Karpas-422 (cell line): Measurements from ENCODE around the gene LYRM1. TPM values are rescaled to one million over a fixed set of nuclear protein-coding genes. Genes with fewer than 3 reads are reported as not detected.
"Not testable (repeated sequence)": the region's sequence is repeated elsewhere in the genome, so short reads cannot be mapped to it uniquely, and the experiment has no call there.

Experiments
- DNase-seq: peaks from one replicate; pipeline ENCODE4 v3.0.0-alpha.2; 2015
- H2AFZ ChIP-seq: fragments of 200-600 bp; sonication (generic); 2 replicates; pipeline ENCODE4 v1.6.1; 2014; ENCODE audit warnings: antibody characterized with exemption, low read length, mixed read lengths
- H3K27ac ChIP-seq: fragments of 200-600 bp; sonication (generic); 2 replicates; pipeline ENCODE4 v1.5.1; 2014; ENCODE audit warnings: mild to moderate bottlenecking, low read length, moderate library complexity
- H3K27me3 ChIP-seq: fragments of 200-600 bp; sonication (generic); 2 replicates; pipeline ENCODE4 v1.6.1; 2014; ENCODE audit warnings: low read length, mixed read lengths
- H3K36me3 ChIP-seq: fragments of 200-600 bp; sonication (generic); 2 replicates; pipeline ENCODE4 v1.6.1; 2014; ENCODE audit warnings: low read length, mixed read lengths; ENCODE audit not compliant: insufficient read depth
- H3K4me1 ChIP-seq: fragments of 200-600 bp; sonication (generic); 2 replicates; pipeline ENCODE4 v1.6.1; 2014; ENCODE audit warnings: mild to moderate bottlenecking, low read length, mixed read lengths
- H3K4me2 ChIP-seq: fragments of 200-600 bp; sonication (generic); 2 replicates; pipeline ENCODE4 v1.6.1; 2014; ENCODE audit warnings: low read length, low read depth, mild to moderate bottlenecking; ENCODE audit not compliant: poor library complexity, severe bottlenecking
- H3K4me3 ChIP-seq: fragments of 200-600 bp; sonication (generic); 2 replicates; pipeline ENCODE4 v1.5.1; 2014; ENCODE audit warnings: mild to moderate bottlenecking, antibody characterized with exemption, low read length, mixed read lengths
- H3K79me2 ChIP-seq: fragments of 200-600 bp; sonication (generic); 2 replicates; pipeline ENCODE4 v1.6.1; 2014; ENCODE audit warnings: mild to moderate bottlenecking, low read length, mixed read lengths
- H3K9ac ChIP-seq: fragments of 200-600 bp; sonication (generic); 2 replicates; pipeline ENCODE4 v1.6.0; 2014; ENCODE audit warnings: low read length
- H3K9me2 ChIP-seq: fragments of 200-600 bp; sonication (generic), shearing (Covaris generic); replicated peaks from 2 replicates; pipeline ENCODE4 v1.6.0; 2014; ENCODE audit warnings: mild to moderate bottlenecking, low read length, moderate library complexity; ENCODE audit not compliant: insufficient read depth
- H3K9me3 ChIP-seq: fragments of 300-700, 200-600 bp; sonication (generic); 2 replicates; pipeline ENCODE4 v1.6.1; 2014; ENCODE audit warnings: low read length, mixed read lengths
- H4K20me1 ChIP-seq: fragments of 200-600 bp; sonication (generic); 2 replicates; pipeline ENCODE4 v1.6.1; 2014; ENCODE audit warnings: mild to moderate bottlenecking, antibody characterized with exemption, low read length, low read depth; ENCODE audit not compliant: insufficient read depth
- total RNA-seq: library from RNA; depleted of rRNA; stranded (reverse); fragments of >200 nt; shearing (Covaris generic); gene quantifications from 2 replicates; pipeline ENCODE4 v1.2.3, GENCODE V29; 2014; ENCODE audit warnings: low replicate concordance; rRNA removed

The LYRM1 gene
- total RNA-seq, 1 experiment from 2014 or later = 43.2 TPM

GRCh38 chr16:20969386-20969785, 68.8 kb downstream of the LYRM1 start:
- Histone ChIP-seq H3K4me2 (no peak overlapping the region), H3K27ac (no peak overlapping the region)

DNA sequence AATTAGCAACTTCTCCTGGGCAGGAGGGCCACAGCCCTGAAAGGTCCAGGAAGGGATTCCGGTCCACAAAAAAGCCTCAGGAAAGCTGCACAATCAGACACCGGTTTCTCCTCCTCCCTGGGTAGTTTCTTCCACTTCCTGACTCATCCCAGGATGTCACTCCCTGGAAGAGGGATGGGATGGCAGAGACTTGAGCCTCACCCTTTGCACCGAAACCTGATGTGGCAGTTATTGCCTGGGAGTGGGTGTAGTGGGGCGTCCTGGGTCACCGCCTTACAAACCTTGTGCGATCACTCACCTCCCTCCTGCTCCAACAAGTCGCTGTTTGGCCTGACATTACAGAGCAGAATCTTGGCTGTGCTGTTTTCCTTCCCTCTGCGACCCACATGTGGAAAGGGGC, 70.8 kb downstream of the LYRM1 start:
- Histone ChIP-seq H3K4me2 (no peak overlapping the region), H3K9ac (no peak overlapping the region), H3K27ac (no peak overlapping the region), H4K20me1 (no peaks in the 10 kb centered on the region), H3K36me3 (no peaks in the 10 kb centered on the region), H3K9me3 (no peaks in the 10 kb centered on the region), H3K4me3 (no peak overlapping the region), H3K79me2 (no peaks in the 10 kb centered on the region), H3K4me1 (no peaks in the 10 kb centered on the region), H3K27me3 (no peaks in the 10 kb centered on the region), H2AFZ (no peak overlapping the region), H3K9me2 (no peaks in the 10 kb centered on the region)
- DNase-seq = no peak

More at GRCh38 chr16:20969386-20969785, 68.8 kb downstream of the LYRM1 start:
- Histone ChIP-seq H3K27me3 (no peaks in the 10 kb centered on the region), H3K9me2 (no peaks in the 10 kb centered on the region), H3K36me3 (no peaks in the 10 kb centered on the region), H4K20me1 (no peaks in the 10 kb centered on the region), H3K79me2 (no peaks in the 10 kb centered on the region), H3K4me3 (no peak overlapping the region), H3K9me3 (no peaks in the 10 kb centered on the region), H2AFZ (no peak overlapping the region), H3K4me1 (no peaks in the 10 kb centered on the region), H3K9ac (no peak overlapping the region)
- no peak for DNase-seq

- DNase-seq, H4K20me1 ChIP-seq, H2AFZ ChIP-seq, H3K27me3 ChIP-seq, H3K27ac ChIP-seq, H3K79me2 ChIP-seq, H3K4me1 ChIP-seq, H3K4me3 ChIP-seq, H3K9me3 ChIP-seq, H3K9me2 ChIP-seq, H3K4me2 ChIP-seq, H3K9ac ChIP-seq, H3K36me3 ChIP-seq: not testable (repeated sequence)
These were observed 72.6 kb downstream of the LYRM1 start for GRCh38 chr16:20973201-20973600.

Other genes starting within 250 kb of the LYRM1 start
- not detected in 2 replicates for gene ACSM1, start 203.1 kb upstream of the LYRM1 start, total RNA-seq
- gene THUMPD1, start 159.0 kb upstream of the LYRM1 start, total RNA-seq = 38.4 and 40.7 TPM in 2 replicates
- 1.1 and 1.6 TPM in 2 replicates for gene ACSM3, start 136.8 kb upstream of the LYRM1 start, total RNA-seq
- gene ERI2, start 94.3 kb upstream of the LYRM1 start, total RNA-seq = 12.3 and 17.0 TPM in 2 replicates
- 8.4 and 13.9 TPM in 2 replicates for gene REXO5, start 94.2 kb upstream of the LYRM1 start, total RNA-seq
- gene DCUN1D3, start 413 bp upstream of the LYRM1 start, total RNA-seq = 6.2 and 7.3 TPM in 2 replicates